OCI-LY7 (cell line): Measurements from ENCODE around the gene SYNJ2. TPM values are rescaled to one million over a fixed set of nuclear protein-coding genes. Genes with fewer than 3 reads are reported as not detected.

Experiments
- BruUV-seq: library from RNA; stranded (reverse); fragments of 400-500 nt; replicated peaks from 2 replicates; lab custom pipeline; 2021; lab: Mats Ljungman, UMichigan
- CTCF ChIA-PET: fragments of 300-600 bp; sonication (Branson Sonifier 250); formaldehyde crosslinking; loops from one replicate; lab custom pipeline; 2022; ENCODE audit warnings: antibody characterized with exemption; ENCODE audit not compliant: unreplicated experiment; lab: Charles Lee
- POLR2A ChIA-PET: fragments of 300-600 bp; sonication (Branson Sonifier 250); formaldehyde crosslinking; loops from one replicate; lab custom pipeline; 2022; ENCODE audit warnings: antibody characterized with exemption; lab: Charles Lee
- DNase-seq: peaks from one replicate; pipeline ENCODE4 v3.0.0-alpha.2; 2015; ENCODE audit warnings: low spot score
- H2AFZ ChIP-seq: fragments of 200-600 bp; sonication (generic), shearing (Covaris generic); 2 replicates; pipeline ENCODE4 v1.6.1; 2014; ENCODE audit warnings: mild to moderate bottlenecking, antibody characterized with exemption, low read length, moderate library complexity
- H3K27ac ChIP-seq: fragments of 200-600 bp; sonication (generic); 2 replicates; pipeline ENCODE4 v1.5.1; 2014; ENCODE audit warnings: mixed run types, low read depth, mild to moderate bottlenecking, moderate library complexity, low read length, inconsistent platforms; ENCODE audit not compliant: poor library complexity, severe bottlenecking
- H3K36me3 ChIP-seq: fragments of 200-600 bp; sonication (generic); 2 replicates; pipeline ENCODE4 v1.6.1; 2014; ENCODE audit warnings: mild to moderate bottlenecking, antibody characterized with exemption, low read length, moderate library complexity, mixed read lengths; ENCODE audit not compliant: insufficient read depth
- H3K4me1 ChIP-seq: fragments of 200-600 bp; sonication (generic); 2 replicates; pipeline ENCODE4 v1.5.1; 2014; ENCODE audit warnings: mild to moderate bottlenecking, low read length; ENCODE audit not compliant: insufficient read depth, poor library complexity, severe bottlenecking
- H3K4me2 ChIP-seq: fragments of 200-600 bp; sonication (generic); 2 replicates; pipeline ENCODE4 v1.6.1; 2014; ENCODE audit warnings: mild to moderate bottlenecking, low read length
- H3K4me3 ChIP-seq: fragments of 200-600 bp; sonication (generic); 2 replicates; pipeline ENCODE4 v1.5.1; 2014; ENCODE audit warnings: mild to moderate bottlenecking, low read depth, low read length; ENCODE audit not compliant: poor library complexity, severe bottlenecking
- H3K79me2 ChIP-seq: fragments of 200-600 bp; sonication (generic); 2 replicates; pipeline ENCODE4 v1.6.1; 2016; ENCODE audit warnings: low read depth, mild to moderate bottlenecking, low read length, moderate library complexity, mixed read lengths; ENCODE audit not compliant: insufficient read depth
- H3K9me2 ChIP-seq: fragments of 200-600 bp; sonication (generic); 2 replicates; pipeline ENCODE4 v1.6.1; 2016; ENCODE audit warnings: mild to moderate bottlenecking, low read length, mixed read lengths; ENCODE audit not compliant: insufficient read depth
- H3K9me3 ChIP-seq: fragments of 200-600 bp; sonication (generic); 2 replicates; pipeline ENCODE4 v1.6.1; 2014; ENCODE audit warnings: mild to moderate bottlenecking, mixed run types, low read length, mixed read lengths
- H4K20me1 ChIP-seq: fragments of 200-600 bp; sonication (generic); 2 replicates; pipeline ENCODE4 v1.6.1; 2014; ENCODE audit warnings: mild to moderate bottlenecking, antibody characterized with exemption, low read length, moderate library complexity, mixed read lengths; ENCODE audit not compliant: insufficient read depth
- EZH2phosphoT487 ChIP-seq: fragments of 200-600 bp; sonication (generic); IDR thresholded peaks from 2 replicates; pipeline ENCODE4 v1.6.1; 2018; ENCODE audit warnings: low read depth, borderline replicate concordance, mild to moderate bottlenecking, mixed run types, antibody characterized with exemption, low read length, moderate library complexity, mixed read lengths
- intact Hi-C: fragments of 100-400 bp; cut with micrococcal nuclease; formaldehyde crosslinking; loops from one replicate; pipeline ENCODE4 v1.10.0; 2022; ENCODE audit not compliant: unreplicated experiment
- total RNA-seq, 2 experiments: library from RNA; depleted of rRNA in 1 of 2; stranded (reverse); fragments of >200 nt in 1 of 2; shearing (Covaris generic) in 1 of 2; gene quantifications; 2 replicates each; pipeline ENCODE4 v1.2.3, GENCODE V29; 2014 to 2022
- TF ChIP-seq, protein P1 (sequence below): fragments of 200-600 bp; sonication (generic); conservative IDR thresholded peaks from 2 replicates; pipeline ENCODE4 v1.5.1; 2014; ENCODE audit warnings: mild to moderate bottlenecking, antibody characterized with exemption, low read length, moderate library complexity, mixed read lengths

The SYNJ2 gene
- total RNA-seq, 2 experiments from 2014 or later: 0.21 TPM; not detected in 1

DNA sequence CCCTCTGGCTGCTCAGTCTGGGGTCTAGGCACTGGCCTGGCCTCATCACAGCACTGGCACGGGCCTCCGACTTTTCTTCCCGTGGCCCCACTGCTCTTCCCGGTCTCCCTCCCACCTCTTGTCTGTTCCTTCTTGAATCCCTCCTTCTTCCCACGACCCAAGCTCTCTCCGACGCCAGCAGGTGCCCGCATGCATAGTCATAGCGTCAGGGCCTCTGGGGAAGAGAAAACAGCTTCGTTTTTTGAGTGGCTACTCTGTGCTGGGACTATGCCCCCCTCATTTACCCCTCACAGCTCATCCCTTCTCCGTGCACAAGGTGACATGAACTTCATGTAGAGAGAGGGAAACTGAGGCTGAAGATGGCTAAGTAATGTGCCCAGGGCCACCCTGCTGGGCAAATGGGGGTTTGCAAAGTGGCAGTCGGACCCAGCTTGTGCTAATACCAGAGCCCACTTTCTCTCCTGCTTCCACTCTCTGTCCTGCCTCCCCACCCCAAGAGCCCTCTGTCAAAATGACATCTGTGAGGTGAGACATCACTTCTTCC lies 59.2 kb downstream of the SYNJ2 start:
- no peaks in the 10 kb centered on the region for H3K79me2 ChIP-seq
- H3K9me3 ChIP-seq: no peaks in the 10 kb centered on the region
- intact Hi-C loops: no loop called here
- no peaks in the 10 kb centered on the region for H3K36me3 ChIP-seq
- ChIA-PET CTCF (no interaction called here), POLR2A (interaction anchor here (0.6 kb wide), 1 partner anchor 1948 kb away, joined by 3 read pairs; no protein-coding TSS in a partner anchor)
- no TSS peak for BruUV-seq
- no peaks in the 10 kb centered on the region for H3K4me1 ChIP-seq
- H3K9me2 ChIP-seq: no peaks in the 10 kb centered on the region
- no peak for TF ChIP-seq EZH2phosphoT487
- TF ChIP-seq, protein P1, sequence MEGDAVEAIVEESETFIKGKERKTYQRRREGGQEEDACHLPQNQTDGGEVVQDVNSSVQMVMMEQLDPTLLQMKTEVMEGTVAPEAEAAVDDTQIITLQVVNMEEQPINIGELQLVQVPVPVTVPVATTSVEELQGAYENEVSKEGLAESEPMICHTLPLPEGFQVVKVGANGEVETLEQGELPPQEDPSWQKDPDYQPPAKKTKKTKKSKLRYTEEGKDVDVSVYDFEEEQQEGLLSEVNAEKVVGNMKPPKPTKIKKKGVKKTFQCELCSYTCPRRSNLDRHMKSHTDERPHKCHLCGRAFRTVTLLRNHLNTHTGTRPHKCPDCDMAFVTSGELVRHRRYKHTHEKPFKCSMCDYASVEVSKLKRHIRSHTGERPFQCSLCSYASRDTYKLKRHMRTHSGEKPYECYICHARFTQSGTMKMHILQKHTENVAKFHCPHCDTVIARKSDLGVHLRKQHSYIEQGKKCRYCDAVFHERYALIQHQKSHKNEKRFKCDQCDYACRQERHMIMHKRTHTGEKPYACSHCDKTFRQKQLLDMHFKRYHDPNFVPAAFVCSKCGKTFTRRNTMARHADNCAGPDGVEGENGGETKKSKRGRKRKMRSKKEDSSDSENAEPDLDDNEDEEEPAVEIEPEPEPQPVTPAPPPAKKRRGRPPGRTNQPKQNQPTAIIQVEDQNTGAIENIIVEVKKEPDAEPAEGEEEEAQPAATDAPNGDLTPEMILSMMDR: no peak
- H3K4me2 ChIP-seq: no peak overlapping the region
- no peak overlapping the region for H3K27ac ChIP-seq
- H3K4me3 ChIP-seq: no peak overlapping the region
- H4K20me1 ChIP-seq: no peaks in the 10 kb centered on the region
- no peak for DNase-seq
- H2AFZ ChIP-seq: no peak overlapping the region

DNA sequence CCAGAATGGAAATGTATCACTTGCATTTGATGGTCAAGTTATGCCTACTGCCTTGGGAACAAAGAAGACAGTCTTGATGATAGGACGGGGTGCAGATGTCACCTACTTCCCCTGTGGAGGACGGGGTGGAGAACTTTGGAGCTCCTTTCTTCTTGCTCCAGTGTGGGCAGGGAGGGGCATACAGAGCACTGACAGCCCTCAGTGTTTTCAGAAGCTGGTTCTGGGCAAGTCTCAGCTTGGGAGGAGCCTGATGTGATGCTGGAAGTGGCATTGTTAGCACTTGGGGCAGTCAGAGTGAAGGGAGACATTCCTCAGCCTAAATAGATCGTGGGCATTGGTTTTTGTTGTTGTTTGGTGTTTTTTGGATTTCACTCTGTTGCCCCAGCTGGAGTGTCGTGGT lies 59.7 kb downstream of the SYNJ2 start:
- H3K4me3 ChIP-seq: no peak overlapping the region
- H3K27ac ChIP-seq: no peak overlapping the region
- no peaks in the 10 kb centered on the region for H3K36me3 ChIP-seq
- no peak overlapping the region for H3K4me2 ChIP-seq
- TF ChIP-seq, protein P1: no peak
- no peak for TF ChIP-seq EZH2phosphoT487
- H4K20me1 ChIP-seq: no peaks in the 10 kb centered on the region
- H3K79me2 ChIP-seq: no peaks in the 10 kb centered on the region
- ChIA-PET CTCF (no interaction called here), POLR2A (interaction anchor here (0.6 kb wide), 1 partner anchor 653 kb away, joined by 3 read pairs; no protein-coding TSS in a partner anchor)
- BruUV-seq: no TSS peak
- H3K9me2 ChIP-seq: no peaks in the 10 kb centered on the region
- DNase-seq: no peak
- no peaks in the 10 kb centered on the region for H3K4me1 ChIP-seq
- H2AFZ ChIP-seq: no peak overlapping the region
- intact Hi-C loops: no loop called here
- H3K9me3 ChIP-seq: no peaks in the 10 kb centered on the region

DNA sequence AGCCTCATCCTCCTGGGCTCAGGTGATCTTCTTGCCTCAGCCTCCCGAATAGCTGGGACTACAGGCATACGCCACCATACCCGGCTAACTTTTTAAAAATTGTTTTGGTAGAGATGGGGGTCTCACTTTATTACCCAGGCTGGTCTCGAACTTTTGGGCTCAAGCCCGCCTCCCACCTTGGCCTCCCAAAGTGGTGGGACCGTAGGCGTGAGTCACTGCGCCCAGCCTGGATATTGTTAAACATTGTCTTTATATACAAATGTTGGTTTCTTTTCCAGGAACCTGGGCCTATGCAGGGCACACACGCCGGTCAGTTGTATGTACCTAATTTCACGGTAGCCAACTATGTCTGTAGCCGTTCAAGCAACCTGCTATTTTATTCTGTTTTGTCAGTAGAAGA lies 60.1 kb downstream of the SYNJ2 start:
- H3K36me3 ChIP-seq: no peaks in the 10 kb centered on the region
- POLR2A ChIA-PET: interaction anchor here (0.6 kb wide), 1 partner anchor 654 kb away, joined by 3 read pairs; no protein-coding TSS in a partner anchor
- BruUV-seq: no TSS peak
- CTCF ChIA-PET: no interaction called here
- no peaks in the 10 kb centered on the region for H3K79me2 ChIP-seq
- no peaks in the 10 kb centered on the region for H3K4me1 ChIP-seq
- intact Hi-C loops: no loop called here
- DNase-seq: no peak
- no peak overlapping the region for H3K4me2 ChIP-seq
- no peak overlapping the region for H3K4me3 ChIP-seq
- TF ChIP-seq, protein P1: no peak
- TF ChIP-seq EZH2phosphoT487: no peak
- no peaks in the 10 kb centered on the region for H3K9me3 ChIP-seq
- H4K20me1 ChIP-seq: no peaks in the 10 kb centered on the region
- no peaks in the 10 kb centered on the region for H3K9me2 ChIP-seq
- H3K27ac ChIP-seq: no peak overlapping the region
- H2AFZ ChIP-seq: no peak overlapping the region
